RWPE2 (cell line): Measurements from ENCODE around the gene KIRREL3.

Experiments
- ATAC-seq: fragments of 200-7000 bp; cut with Tn5 transposase; 3 replicates; pipeline ENCODE4 v1.9.1; 2021; ENCODE audit warnings: low read depth
- DNase-seq: peaks from one replicate; pipeline ENCODE4 v3.0.0-alpha.2; 2020; ENCODE audit warnings: low spot score
- H3K27ac ChIP-seq: fragments of 450-650 bp; 2 replicates; pipeline ENCODE4 v1.5.1; 2017; ENCODE audit warnings: mild to moderate bottlenecking; ENCODE audit not compliant: poor library complexity, severe bottlenecking
- H3K27me3 ChIP-seq: fragments of 250-450 bp; sonication (Bioruptor Pico); 2 replicates; pipeline ENCODE4 v1.5.1; 2021; ENCODE audit warnings: mild to moderate bottlenecking, moderate library complexity; ENCODE audit not compliant: insufficient read depth, poor library complexity, severe bottlenecking
- H3K36me3 ChIP-seq: fragments of 250-450 bp; sonication (Bioruptor Pico); 2 replicates; pipeline ENCODE4 v1.5.1; 2020; ENCODE audit warnings: low read depth, mild to moderate bottlenecking, moderate library complexity
- H3K4me1 ChIP-seq: fragments of 250-450 bp; sonication (Bioruptor Pico); 2 replicates; pipeline ENCODE4 v1.5.1; 2021; ENCODE audit warnings: mild to moderate bottlenecking, moderate library complexity; ENCODE audit not compliant: insufficient read depth, poor library complexity, severe bottlenecking
- H3K4me3 ChIP-seq: fragments of 250-450 bp; sonication (Bioruptor Pico); 2 replicates; pipeline ENCODE4 v1.5.1; 2021; ENCODE audit warnings: mild to moderate bottlenecking, moderate library complexity; ENCODE audit not compliant: severe bottlenecking
- H3K9me3 ChIP-seq: fragments of 250-450 bp; sonication (Bioruptor Pico); 2 replicates; pipeline ENCODE4 v1.5.1; 2021; ENCODE audit warnings: mild to moderate bottlenecking, moderate library complexity; ENCODE audit not compliant: severe bottlenecking
- TF ChIP-seq, protein P1 (sequence below): fragments of 450-650 bp; IDR thresholded peaks from one replicate; pipeline ENCODE4 v1.5.1; 2017; ENCODE audit warnings: mild to moderate bottlenecking, moderate library complexity; ENCODE audit not compliant: poor library complexity, severe bottlenecking

KIRREL3 gene

DNA sequence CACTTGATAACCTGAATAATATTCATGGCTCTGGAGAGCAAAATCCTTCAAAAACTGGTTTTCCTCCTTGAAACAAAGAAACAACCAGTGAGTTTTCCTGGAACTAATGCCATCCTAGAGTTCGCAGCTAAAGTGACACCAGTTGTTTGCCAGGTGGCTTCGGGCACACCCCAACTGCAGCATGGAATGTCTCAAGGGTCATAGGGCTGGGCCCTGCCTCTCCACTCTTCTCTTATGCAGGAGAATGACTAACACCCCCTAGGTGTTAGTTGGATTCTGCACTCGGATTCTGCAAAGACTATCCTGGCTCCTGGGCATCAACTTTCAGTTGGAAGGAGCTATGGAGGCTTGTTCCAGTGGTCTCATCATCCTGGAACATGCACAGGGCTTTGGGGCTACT is 98.8 kb downstream of the KIRREL3 start:
- H3K4me1 ChIP-seq: no peaks in the 10 kb centered on the region
- H3K4me3 ChIP-seq: no peak overlapping the region
- TF ChIP-seq, protein P1, sequence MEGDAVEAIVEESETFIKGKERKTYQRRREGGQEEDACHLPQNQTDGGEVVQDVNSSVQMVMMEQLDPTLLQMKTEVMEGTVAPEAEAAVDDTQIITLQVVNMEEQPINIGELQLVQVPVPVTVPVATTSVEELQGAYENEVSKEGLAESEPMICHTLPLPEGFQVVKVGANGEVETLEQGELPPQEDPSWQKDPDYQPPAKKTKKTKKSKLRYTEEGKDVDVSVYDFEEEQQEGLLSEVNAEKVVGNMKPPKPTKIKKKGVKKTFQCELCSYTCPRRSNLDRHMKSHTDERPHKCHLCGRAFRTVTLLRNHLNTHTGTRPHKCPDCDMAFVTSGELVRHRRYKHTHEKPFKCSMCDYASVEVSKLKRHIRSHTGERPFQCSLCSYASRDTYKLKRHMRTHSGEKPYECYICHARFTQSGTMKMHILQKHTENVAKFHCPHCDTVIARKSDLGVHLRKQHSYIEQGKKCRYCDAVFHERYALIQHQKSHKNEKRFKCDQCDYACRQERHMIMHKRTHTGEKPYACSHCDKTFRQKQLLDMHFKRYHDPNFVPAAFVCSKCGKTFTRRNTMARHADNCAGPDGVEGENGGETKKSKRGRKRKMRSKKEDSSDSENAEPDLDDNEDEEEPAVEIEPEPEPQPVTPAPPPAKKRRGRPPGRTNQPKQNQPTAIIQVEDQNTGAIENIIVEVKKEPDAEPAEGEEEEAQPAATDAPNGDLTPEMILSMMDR: no peak
- no peak for DNase-seq
- H3K27ac ChIP-seq: no peak overlapping the region
- no peaks in the 10 kb centered on the region for H3K36me3 ChIP-seq
- ATAC-seq: no peak
- H3K27me3 ChIP-seq: peaks cover 5% of the 10 kb centered on the region
- H3K9me3 ChIP-seq: no peaks in the 10 kb centered on the region

DNA sequence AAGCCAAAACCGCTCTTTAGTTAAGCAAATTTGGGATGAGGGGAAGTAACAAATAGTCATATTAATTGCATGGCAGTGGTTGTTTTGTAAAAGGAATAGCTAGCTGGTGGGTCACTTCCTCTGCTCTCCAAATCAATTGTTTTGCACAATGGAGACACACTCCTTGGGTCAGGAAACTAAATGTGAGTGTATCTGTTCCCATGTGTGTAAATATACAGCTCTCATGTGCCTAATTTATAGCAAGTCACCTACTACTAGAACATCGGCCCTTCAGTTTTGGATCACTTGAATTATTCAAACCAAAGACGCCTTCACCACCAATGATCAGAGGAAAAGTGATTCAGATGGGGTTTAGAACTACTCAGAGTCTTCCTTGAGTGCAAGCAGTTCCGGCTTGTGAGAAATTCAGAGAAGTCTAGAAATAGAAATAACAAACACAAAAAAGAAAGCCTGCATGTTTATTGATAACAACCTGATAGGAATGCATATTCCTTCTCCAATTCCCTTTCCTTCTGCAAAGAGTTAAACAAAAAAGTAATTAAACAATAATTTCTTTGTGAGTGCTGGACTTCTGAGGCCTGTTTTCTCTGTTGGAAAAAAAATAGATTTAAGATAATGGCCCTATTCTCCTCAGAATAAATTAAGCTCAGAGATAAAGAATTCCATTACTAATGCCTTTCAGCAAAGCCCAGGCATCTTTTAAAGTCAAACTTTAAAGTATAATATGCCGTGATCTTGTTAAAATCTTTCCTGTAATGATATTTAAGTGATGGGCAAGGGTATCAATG is 100.4 kb downstream of the KIRREL3 start:
- no peaks in the 10 kb centered on the region for H3K4me1 ChIP-seq
- no peak overlapping the region for H3K27ac ChIP-seq
- ATAC-seq (no peak), DNase-seq (no peak)
- no peak overlapping the region for H3K4me3 ChIP-seq
- peaks cover 5% of the 10 kb centered on the region for H3K27me3 ChIP-seq
- H3K36me3 ChIP-seq: no peaks in the 10 kb centered on the region
- TF ChIP-seq, protein P1: no peak
- H3K9me3 ChIP-seq: no peaks in the 10 kb centered on the region

DNA sequence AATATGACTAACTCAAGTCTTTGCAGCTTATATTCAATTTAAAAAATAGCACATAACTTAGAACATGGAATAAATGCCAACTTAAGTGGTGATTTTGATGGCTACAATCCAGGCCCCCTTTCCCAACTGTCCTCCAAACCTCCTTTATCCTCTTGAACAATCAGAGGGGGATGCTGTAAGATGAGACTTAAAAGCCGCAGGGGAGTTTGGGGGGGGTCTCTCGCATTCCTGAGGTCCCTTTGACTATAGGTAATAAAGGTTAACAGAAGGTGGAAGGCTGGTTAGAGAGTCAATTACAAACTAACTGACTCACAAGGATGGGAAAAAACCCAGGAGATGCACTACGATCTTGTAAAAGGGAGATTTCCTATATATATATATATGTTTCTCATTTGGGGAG is 101.8 kb downstream of the KIRREL3 start:
- Histone ChIP-seq H3K4me1 (no peaks in the 10 kb centered on the region), H3K9me3 (no peaks in the 10 kb centered on the region), H3K4me3 (no peak overlapping the region), H3K27me3 (no peaks in the 10 kb centered on the region), H3K27ac (no peak overlapping the region), H3K36me3 (no peaks in the 10 kb centered on the region)
- TF ChIP-seq, protein P1: no peak
- DNase-seq (no peak), ATAC-seq (no peak)

DNA sequence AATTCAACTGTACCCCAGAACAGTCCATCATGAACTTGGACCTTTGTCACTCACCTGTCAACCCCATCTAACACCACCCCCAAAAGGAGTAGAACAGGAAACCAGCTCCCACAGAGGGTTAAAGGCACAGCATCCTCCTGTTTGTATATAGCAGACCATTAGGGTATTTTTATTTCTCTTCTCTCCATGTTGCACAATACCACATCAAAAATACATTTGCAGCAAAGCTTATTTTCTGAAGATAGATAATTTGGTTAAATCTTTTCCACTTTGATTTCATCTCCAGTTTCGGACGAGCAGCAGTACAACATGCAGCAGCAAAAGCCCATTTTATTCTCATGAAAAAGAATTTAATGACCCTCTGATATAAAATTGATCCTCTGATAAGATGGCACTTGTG is 103.1 kb downstream of the KIRREL3 start:
- no peak for ATAC-seq
- Histone ChIP-seq H3K36me3 (no peaks in the 10 kb centered on the region), H3K27me3 (no peaks in the 10 kb centered on the region), H3K4me3 (no peak overlapping the region), H3K9me3 (no peaks in the 10 kb centered on the region), H3K4me1 (no peaks in the 10 kb centered on the region), H3K27ac (no peak overlapping the region)
- TF ChIP-seq, protein P1: no peak
- DNase-seq: no peak

DNA sequence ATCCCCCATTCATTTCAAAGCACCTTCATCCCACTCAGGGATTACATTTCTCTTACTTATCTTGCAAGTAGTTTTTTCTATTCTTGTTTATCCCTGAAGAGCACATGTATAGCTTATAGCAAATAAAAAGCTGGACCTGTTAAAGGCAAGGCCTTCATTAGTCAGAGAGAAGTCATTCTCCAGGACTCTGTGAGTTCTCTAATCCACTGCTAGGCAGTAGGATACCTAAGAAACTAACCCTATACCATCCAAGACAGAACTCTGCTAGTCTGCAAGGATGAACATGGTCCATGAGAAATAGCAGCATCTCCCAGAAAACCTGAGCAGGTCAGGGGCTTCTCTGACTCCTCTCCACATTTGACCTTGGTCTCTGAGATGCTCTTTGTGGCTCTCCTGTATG is 104.5 kb downstream of the KIRREL3 start:
- Histone ChIP-seq H3K4me1 (no peaks in the 10 kb centered on the region), H3K4me3 (no peak overlapping the region), H3K9me3 (no peaks in the 10 kb centered on the region), H3K36me3 (no peaks in the 10 kb centered on the region), H3K27ac (no peak overlapping the region), H3K27me3 (no peaks in the 10 kb centered on the region)
- TF ChIP-seq, protein P1: no peak
- no peak for DNase-seq
- ATAC-seq: no peak
